GM06990 (cell line): ENCODE results near the gene KREMEN2.

Source experiments
- DNase-seq: peaks from one replicate; pipeline ENCODE4 v3.0.0-alpha.2; 2011; ENCODE audit not compliant: insufficient read length; ENCODE audit errors: extremely low read depth
- H3K27me3 ChIP-seq: replicated peaks from 2 replicates; pipeline ENCODE4 v1.6.0; 2011; ENCODE audit warnings: low read length; ENCODE audit not compliant: control insufficient read depth, insufficient read depth
- H3K36me3 ChIP-seq: 2 replicates; pipeline ENCODE4 v1.5.1; 2011; ENCODE audit warnings: low read length; ENCODE audit not compliant: control insufficient read depth, insufficient read depth
- H3K4me3 ChIP-seq: replicated peaks from 2 replicates; pipeline ENCODE4 v1.5.1; 2011; ENCODE audit warnings: low read depth, mild to moderate bottlenecking, control low read depth, low read length
- CTCF ChIP-seq: IDR thresholded peaks from 2 replicates; pipeline ENCODE4 v1.5.1; 2011; ENCODE audit warnings: low read length, control low read depth, mild to moderate bottlenecking, inconsistent platforms; ENCODE audit not compliant: insufficient read depth, poor library complexity, severe bottlenecking

KREMEN2 gene

GRCh38 chr16:2971985-2972784, 8.1 kb downstream of the KREMEN2 start:
- H3K36me3 ChIP-seq, result peaks cover 17% of the 10 kb centered on the region
- TF ChIP-seq CTCF, result no peak
- no peaks in the 10 kb centered on the region for H3K27me3 ChIP-seq
- DNase-seq, result no peak
- H3K4me3 ChIP-seq, result no peak overlapping the region

DNA sequence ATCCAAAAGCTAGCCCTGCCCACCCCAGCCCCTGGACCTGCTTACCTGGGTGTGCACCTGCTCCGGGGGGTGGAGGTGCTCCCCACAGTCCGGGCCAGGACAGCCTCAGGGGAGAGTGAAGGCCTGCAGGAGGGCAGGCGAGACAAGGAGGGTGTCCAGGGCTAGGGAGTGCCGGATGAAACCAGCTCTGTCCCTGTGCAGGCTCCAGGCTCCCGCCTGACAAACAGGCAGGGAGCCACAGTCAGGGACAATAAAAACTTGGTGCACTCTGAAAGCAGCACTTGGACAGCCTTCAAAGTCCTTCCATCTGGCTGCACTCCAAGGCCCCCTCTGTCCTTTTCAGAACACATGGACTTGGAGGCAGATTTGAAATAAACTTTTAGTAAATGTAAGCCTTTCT, 9.0 kb downstream of the KREMEN2 start:
- Histone ChIP-seq H3K36me3 (peaks cover 17% of the 10 kb centered on the region), H3K27me3 (no peaks in the 10 kb centered on the region), H3K4me3 (no peak overlapping the region)
- TF ChIP-seq CTCF, result no peak
- no peak for DNase-seq

- no peak overlapping the region for H3K4me3 ChIP-seq
- DNase-seq, result no peak
- no peak for TF ChIP-seq CTCF
- H3K36me3 ChIP-seq, result peaks cover 17% of the 10 kb centered on the region
- no peaks in the 10 kb centered on the region for H3K27me3 ChIP-seq
These were observed 9.7 kb downstream of the KREMEN2 start for GRCh38 chr16:2973605-2974318.

DNA sequence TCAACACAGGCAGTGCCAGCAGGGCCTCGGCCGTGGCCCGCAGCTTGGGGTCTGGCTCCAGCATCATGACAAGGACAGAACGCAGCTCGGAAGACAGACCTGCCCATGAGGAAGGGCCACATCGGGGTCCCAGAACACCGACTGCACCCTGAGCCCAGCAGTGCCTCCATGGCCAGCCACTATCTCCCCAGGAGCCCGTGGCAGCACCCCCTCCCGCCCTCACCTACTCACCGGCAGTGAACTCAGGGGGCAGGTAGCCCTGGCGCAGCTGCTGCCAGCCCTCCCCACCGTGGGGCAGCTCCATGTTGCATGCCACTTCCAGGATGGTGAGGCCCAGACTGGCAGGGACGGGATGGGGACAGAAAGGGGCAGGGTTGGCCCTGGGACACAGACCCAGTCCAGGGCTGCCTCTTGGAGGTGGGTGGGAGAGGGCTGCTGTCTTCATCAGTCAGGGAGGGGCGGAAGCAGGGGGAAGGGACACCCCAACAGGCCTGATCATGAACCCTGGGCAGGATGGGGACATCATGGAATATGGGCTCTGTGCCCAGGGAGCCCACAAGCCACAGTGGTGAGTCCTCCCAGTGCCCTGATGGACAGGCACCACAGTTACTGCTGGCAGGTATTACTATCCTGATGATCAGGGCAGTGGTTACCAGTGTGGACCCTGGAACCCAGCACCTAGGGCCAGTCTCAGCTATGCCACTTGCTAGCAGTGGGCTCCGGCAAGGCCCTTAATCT, 10.4 kb downstream of the KREMEN2 start:
- Histone ChIP-seq H3K27me3 (no peaks in the 10 kb centered on the region), H3K36me3 (peaks cover 17% of the 10 kb centered on the region), H3K4me3 (no peak overlapping the region)
- TF ChIP-seq CTCF, result no peak
- no peak for DNase-seq

GRCh38 chr16:2975161-2975795, 11.2 kb downstream of the KREMEN2 start:
- Histone ChIP-seq H3K27me3 (no peaks in the 10 kb centered on the region), H3K36me3 (peaks cover 17% of the 10 kb centered on the region), H3K4me3 (no peak overlapping the region)
- DNase-seq, result no peak
- TF ChIP-seq CTCF, result no peak
